Osteoblast (primary cell): Measurements from ENCODE around the gene LY6G6F. TPM values are rescaled to one million over a fixed set of nuclear protein-coding genes. Genes with fewer than 3 reads are reported as not detected.
A peak's percentile ranks its signal among the peaks of the same experiment; 100 is the strongest.

Experiments used
- DNase-seq: peaks from one replicate; pipeline ENCODE4 v3.0.0; 2011; ENCODE audit warnings: low spot score, mixed read lengths; ENCODE audit not compliant: insufficient read length; ENCODE audit errors: missing footprints
- H2AFZ ChIP-seq: 2 replicates; pipeline ENCODE4 v1.6.0; 2011; ENCODE audit warnings: mild to moderate bottlenecking, low read length
- H3K27ac ChIP-seq: 2 replicates; pipeline ENCODE4 v1.5.1; 2011; ENCODE audit warnings: mild to moderate bottlenecking, low read depth, low read length, moderate library complexity
- H3K27me3 ChIP-seq: 2 replicates; pipeline ENCODE4 v1.6.0; 2012; ENCODE audit warnings: mild to moderate bottlenecking, control low read depth, inconsistent platforms, low read length, moderate library complexity; ENCODE audit not compliant: insufficient read depth
- H3K36me3 ChIP-seq: 2 replicates; pipeline ENCODE4 v1.5.1; 2011; ENCODE audit warnings: mild to moderate bottlenecking, low read length, control low read depth, moderate library complexity; ENCODE audit not compliant: insufficient read depth
- H3K4me1 ChIP-seq: 2 replicates; pipeline ENCODE4 v1.5.1; 2011; ENCODE audit warnings: mild to moderate bottlenecking, low read length, control low read depth, moderate library complexity; ENCODE audit not compliant: insufficient read depth
- H3K4me2 ChIP-seq: 2 replicates; pipeline ENCODE4 v1.6.0; 2011; ENCODE audit warnings: mild to moderate bottlenecking, low read length; ENCODE audit not compliant: insufficient read depth
- H3K4me3 ChIP-seq: fragments of 200-600 bp; sonication (generic); 3 replicates; pipeline ENCODE4 v1.5.1; 2012; ENCODE audit warnings: mild to moderate bottlenecking, low read length, inconsistent platforms; ENCODE audit not compliant: insufficient read depth
- H3K79me2 ChIP-seq: 2 replicates; pipeline ENCODE4 v1.6.0; 2012; ENCODE audit warnings: mild to moderate bottlenecking, low read length, control low read depth, inconsistent platforms; ENCODE audit not compliant: insufficient read depth
- H3K9me3 ChIP-seq: 2 replicates; pipeline ENCODE4 v1.5.1; 2011; ENCODE audit warnings: low read depth, low read length, control low read depth
- H4K20me1 ChIP-seq: 2 replicates; pipeline ENCODE4 v1.6.0; 2012; ENCODE audit warnings: mild to moderate bottlenecking, low read length, control low read depth; ENCODE audit not compliant: insufficient read depth
- CTCF ChIP-seq: IDR thresholded peaks from 2 replicates; pipeline ENCODE4 v1.5.1; 2011; ENCODE audit warnings: mild to moderate bottlenecking, low read depth, low read length, moderate library complexity; ENCODE audit errors: extremely low read depth
- total RNA-seq: library from RNA; depleted of rRNA; stranded (reverse); fragments of >200 nt; gene quantifications from 2 replicates; pipeline ENCODE4 v1.2.3, GENCODE V29; 2012

LY6G6F gene
- total RNA-seq, 1 donor, result not detected

GRCh38 chr6:31737991-31738979 lies 31.6 kb downstream of the LY6G6F start:
- peaks cover 14% of the 10 kb centered on the region for H4K20me1 ChIP-seq
- no peaks in the 10 kb centered on the region for H3K9me3 ChIP-seq
- H2AFZ ChIP-seq, result peak overlapping the region; percentile 55
- TF ChIP-seq CTCF, result peak; percentile 42
- H3K36me3 ChIP-seq, result peaks cover 27% of the 10 kb centered on the region
- peak overlapping the region; percentile 39 for H3K4me3 ChIP-seq
- peaks cover 47% of the 10 kb centered on the region for H3K79me2 ChIP-seq
- peak; percentile 98 for DNase-seq
- H3K27ac ChIP-seq, result peak overlapping the region; percentile 79
- H3K27me3 ChIP-seq, result no peaks in the 10 kb centered on the region
- H3K4me1 ChIP-seq, result peaks cover 47% of the 10 kb centered on the region
- peak overlapping the region; percentile 66 for H3K4me2 ChIP-seq

- H3K4me3 ChIP-seq, result peak within 1 kb of the TSS; percentile 90
Measured at GRCh38 chr6:31739639-31740396, 33.2 kb downstream of the LY6G6F start, which contains the start of gene MSH5. Gene MSH5, plus strand, starts transcription at chr6:31740005. Its CDS starts 462 bp downstream, at chr6:31740467.

GRCh38 chr6:31740397-31741223 lies 33.9 kb downstream of the LY6G6F start:
- H3K4me3 ChIP-seq, result peak overlapping the region; percentile 90
- no peaks in the 10 kb centered on the region for H4K20me1 ChIP-seq
- peak overlapping the region; percentile 94 for H2AFZ ChIP-seq
- no peaks in the 10 kb centered on the region for H3K9me3 ChIP-seq
- no peaks in the 10 kb centered on the region for H3K27me3 ChIP-seq
- peak overlapping the region; percentile 66 for H3K27ac ChIP-seq
- peak; percentile 86 for DNase-seq
- peaks cover 24% of the 10 kb centered on the region for H3K79me2 ChIP-seq
- peak overlapping the region; percentile 87 for H3K4me2 ChIP-seq
- H3K36me3 ChIP-seq, result peaks cover 14% of the 10 kb centered on the region
- no peak for TF ChIP-seq CTCF
- H3K4me1 ChIP-seq, result peaks cover 33% of the 10 kb centered on the region

More at GRCh38 chr6:31739639-31740396, 33.2 kb downstream of the LY6G6F start, which contains the start of gene MSH5:
- Histone ChIP-seq H3K9me3 (no peaks in the 10 kb centered on the region), H4K20me1 (peaks cover 1% of the 10 kb centered on the region), H3K27me3 (no peaks in the 10 kb centered on the region), H3K4me2 (peak within 1 kb of the TSS; percentile 87), H3K4me1 (peaks cover 33% of the 10 kb centered on the region), H3K79me2 (peaks cover 32% of the 10 kb centered on the region), H2AFZ (peak within 1 kb of the TSS; percentile 94), H3K36me3 (peaks cover 14% of the 10 kb centered on the region), H3K27ac (peak within 1 kb of the TSS; percentile 79)
- peak; percentile 98 for DNase-seq
- no peak for TF ChIP-seq CTCF
